Measurements from ENCODE around the gene IDS.
"Not testable (repeated sequence)": the region's sequence is repeated elsewhere in the genome, so short reads cannot be mapped to it uniquely, and the experiment has no call there.

- TF ChIP-seq TCF4 (CRISPR knock-in tag; IDR thresholded peaks at IDR 0.05; ENCODE audit: borderline replicate concordance); CREB5 (CRISPR knock-in tag; IDR thresholded peaks at IDR 0.05; ENCODE audit: low read depth); ZFP30 (CRISPR knock-in tag; IDR thresholded peaks at IDR 0.05); ESRRG (CRISPR knock-in tag; IDR thresholded peaks at IDR 0.05); ZC3H10 (CRISPR knock-in tag; IDR thresholded peaks at IDR 0.05); ISL1 (CRISPR knock-in tag; IDR thresholded peaks at IDR 0.05); BACH2 (CRISPR knock-in tag; IDR thresholded peaks at IDR 0.05; ENCODE audit: borderline replicate concordance); PATZ1 (CRISPR knock-in tag; IDR thresholded peaks at IDR 0.05; ENCODE audit: borderline replicate concordance); TOX (CRISPR knock-in tag; IDR thresholded peaks at IDR 0.05; ENCODE audit: borderline replicate concordance); CSDC2 (CRISPR knock-in tag; IDR thresholded peaks at IDR 0.05): not testable (repeated sequence)
- TF ChIP-seq, protein P1, sequence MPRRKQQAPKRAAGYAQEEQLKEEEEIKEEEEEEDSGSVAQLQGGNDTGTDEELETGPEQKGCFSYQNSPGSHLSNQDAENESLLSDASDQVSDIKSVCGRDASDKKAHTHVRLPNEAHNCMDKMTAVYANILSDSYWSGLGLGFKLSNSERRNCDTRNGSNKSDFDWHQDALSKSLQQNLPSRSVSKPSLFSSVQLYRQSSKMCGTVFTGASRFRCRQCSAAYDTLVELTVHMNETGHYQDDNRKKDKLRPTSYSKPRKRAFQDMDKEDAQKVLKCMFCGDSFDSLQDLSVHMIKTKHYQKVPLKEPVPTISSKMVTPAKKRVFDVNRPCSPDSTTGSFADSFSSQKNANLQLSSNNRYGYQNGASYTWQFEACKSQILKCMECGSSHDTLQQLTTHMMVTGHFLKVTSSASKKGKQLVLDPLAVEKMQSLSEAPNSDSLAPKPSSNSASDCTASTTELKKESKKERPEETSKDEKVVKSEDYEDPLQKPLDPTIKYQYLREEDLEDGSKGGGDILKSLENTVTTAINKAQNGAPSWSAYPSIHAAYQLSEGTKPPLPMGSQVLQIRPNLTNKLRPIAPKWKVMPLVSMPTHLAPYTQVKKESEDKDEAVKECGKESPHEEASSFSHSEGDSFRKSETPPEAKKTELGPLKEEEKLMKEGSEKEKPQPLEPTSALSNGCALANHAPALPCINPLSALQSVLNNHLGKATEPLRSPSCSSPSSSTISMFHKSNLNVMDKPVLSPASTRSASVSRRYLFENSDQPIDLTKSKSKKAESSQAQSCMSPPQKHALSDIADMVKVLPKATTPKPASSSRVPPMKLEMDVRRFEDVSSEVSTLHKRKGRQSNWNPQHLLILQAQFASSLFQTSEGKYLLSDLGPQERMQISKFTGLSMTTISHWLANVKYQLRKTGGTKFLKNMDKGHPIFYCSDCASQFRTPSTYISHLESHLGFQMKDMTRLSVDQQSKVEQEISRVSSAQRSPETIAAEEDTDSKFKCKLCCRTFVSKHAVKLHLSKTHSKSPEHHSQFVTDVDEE (CRISPR knock-in tag; IDR thresholded peaks at IDR 0.05) = not testable (repeated sequence)
Measured at GRCh38 chrX:149537474-149537873, 32.4 kb upstream of the IDS start.
